CD4-positive, CD25-positive, alpha-beta regulatory T cell (primary cell): ENCODE results near the gene PTGDR. TPM values are rescaled to one million over a fixed set of nuclear protein-coding genes. Genes with fewer than 3 reads are reported as not detected.

ENCODE experiments used
- ATAC-seq, 2 donors: fragments of 150-1000 bp; cut with Tn5 transposase; one replicate each; pipeline ENCODE4 v1.10.0; 2021; ENCODE audit warnings: low read depth in 2 of 2, moderate number of reproducible peaks in 2 of 2, moderate library complexity in 1 of 2
- DNase-seq, 3 donors: peaks; one replicate each; pipeline versions ENCODE4 v3.0.0 to v3.0.0-alpha.2; 2012 to 2022; ENCODE audit warnings: mixed read lengths in 1 of 3
- H3K27ac ChIP-seq: one replicate; pipeline ENCODE4 v1.7.0; 2013; ENCODE audit warnings: mild to moderate bottlenecking, low read length; ENCODE audit not compliant: insufficient read depth, poor library complexity, severe bottlenecking
- H3K27me3 ChIP-seq: one replicate; pipeline ENCODE4 v1.7.0; 2013; ENCODE audit warnings: low read length; ENCODE audit not compliant: control insufficient read depth, insufficient read depth
- H3K36me3 ChIP-seq: one replicate; pipeline ENCODE4 v1.7.0; 2013; ENCODE audit warnings: mild to moderate bottlenecking, low read length, moderate library complexity; ENCODE audit not compliant: control insufficient read depth, insufficient read depth
- H3K4me1 ChIP-seq: 2 replicates; pipeline ENCODE4 v1.7.0; 2013; ENCODE audit warnings: mild to moderate bottlenecking, low read length; ENCODE audit not compliant: insufficient read depth, control insufficient read depth, poor library complexity, severe bottlenecking
- H3K4me3 ChIP-seq: one replicate; pipeline ENCODE4 v1.7.0; 2013; ENCODE audit warnings: low read depth, mild to moderate bottlenecking, low read length, moderate library complexity
- H3K9me3 ChIP-seq, 2 experiments: 1 replicate in 1 of 2; 2 replicates in 1 of 2; pipeline ENCODE4 v1.7.0; 2013; ENCODE audit warnings: low read length in 2 of 2, mild to moderate bottlenecking in 1 of 2, moderate library complexity in 1 of 2; ENCODE audit not compliant: control insufficient read depth in 2 of 2
- H3K27ac Mint-ChIP-seq, 3 donors: one replicate each; pipeline ENCODE4 v1.8.0; 2020 to 2022; ENCODE audit warnings: mild to moderate bottlenecking in 3 of 3, mixed read lengths in 3 of 3, moderate library complexity in 2 of 3
- H3K27me3 Mint-ChIP-seq: one replicate; pipeline ENCODE4 v1.8.0; 2022; ENCODE audit warnings: mild to moderate bottlenecking, mixed read lengths
- H3K36me3 Mint-ChIP-seq: one replicate; pipeline ENCODE4 v1.8.0; 2020; ENCODE audit warnings: mixed read lengths
- H3K4me1 Mint-ChIP-seq, 4 donors: one replicate each; pipeline ENCODE4 v1.8.0; 2020 to 2022; ENCODE audit warnings: mixed read lengths in 4 of 4, mild to moderate bottlenecking in 1 of 4
- H3K4me3 Mint-ChIP-seq, 4 donors: one replicate each; pipeline ENCODE4 v1.8.0; 2020 to 2022; ENCODE audit warnings: mild to moderate bottlenecking in 4 of 4, mixed read lengths in 4 of 4, moderate library complexity in 3 of 4
- H3K9me3 Mint-ChIP-seq, 7 donors: one replicate each; pipeline ENCODE4 v1.8.0; 2020 to 2022; ENCODE audit warnings: mixed read lengths in 7 of 7, mild to moderate bottlenecking in 3 of 7, moderate library complexity in 2 of 7
- polyA plus RNA-seq, 4 donors: library from polyadenylated mRNA; unstranded; fragments of 300-500 nt; fragmentation: Illumina TruSeq; gene quantifications; one replicate each; pipeline ENCODE4 v1.2.3, GENCODE V29; 2021
- total RNA-seq: library from RNA; stranded (reverse); gene quantifications from one replicate; pipeline ENCODE4 v1.2.3, GENCODE V29; 2022

The PTGDR gene
- total and polyA plus RNA-seq, 5 donors from 2014 or later = 0.07 to 0.22 (median 0.12) TPM; not detected in 2

DNA sequence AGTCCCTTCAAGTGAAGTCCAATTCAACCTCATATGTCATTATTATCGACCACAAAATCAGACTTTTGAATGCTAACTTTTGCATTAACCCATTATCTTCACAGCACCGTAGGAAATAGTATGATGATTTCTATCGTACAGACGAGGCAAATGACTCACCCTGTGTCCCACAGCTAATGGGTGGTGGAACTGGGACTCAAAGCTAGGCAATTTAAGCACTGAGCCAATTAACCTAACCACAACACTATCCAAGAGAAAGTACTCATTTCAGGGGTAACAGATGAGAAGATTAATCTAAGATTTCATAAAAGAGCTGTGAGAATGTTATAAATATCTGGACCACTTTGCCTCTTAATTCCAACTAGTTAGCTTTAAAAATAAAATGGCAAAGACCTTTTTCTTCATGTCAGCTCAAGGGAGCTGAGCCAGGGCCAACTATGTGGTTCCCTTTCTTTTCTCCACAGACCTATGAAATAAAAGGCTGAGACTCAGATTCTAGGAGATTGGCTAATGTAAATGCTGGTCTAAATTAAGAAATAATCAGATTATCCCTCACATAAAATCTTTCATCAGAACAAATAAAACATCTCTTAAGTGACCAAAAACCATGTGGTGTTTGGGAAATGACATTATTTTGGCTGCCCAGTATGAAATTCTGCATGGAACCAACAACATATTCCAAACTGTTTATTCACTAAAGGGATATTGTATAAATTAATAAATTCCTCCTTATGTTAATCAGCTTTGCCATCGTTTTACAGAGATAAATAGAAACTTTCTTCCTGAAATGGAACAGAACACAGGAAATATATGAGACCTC, 51.5 kb downstream of the PTGDR start:
- DNase-seq (peak in 1 of 3 donors; percentile 14), ATAC-seq (no peak)
- H3K36me3 Mint-ChIP-seq = peaks cover 37% of the 10 kb centered on the region
- peak overlapping the region; percentile 64 to 100 (median 80) for H3K4me3 Mint-ChIP-seq
- H3K27me3 Mint-ChIP-seq = peaks cover 15% of the 10 kb centered on the region
- peaks cover 44% of the 10 kb centered on the region for H3K4me1 ChIP-seq
- peaks cover 6 to 15% of the 10 kb centered on the region in 2 experiments for H3K9me3 ChIP-seq
- peak overlapping the region; percentile 49 for H3K27ac ChIP-seq
- H3K4me1 Mint-ChIP-seq = peaks cover 9 to 76% (median 39%) of the 10 kb centered on the region in 4 donors
- H3K9me3 Mint-ChIP-seq = peaks cover 0 to 24% (median 8%) of the 10 kb centered on the region in 7 donors
- H3K36me3 ChIP-seq = peaks cover 23% of the 10 kb centered on the region
- peak overlapping the region; percentile 2 to 88 (median 87) for H3K27ac Mint-ChIP-seq
- H3K27me3 ChIP-seq = no peaks in the 10 kb centered on the region
- peak overlapping the region; percentile 96 for H3K4me3 ChIP-seq

DNA sequence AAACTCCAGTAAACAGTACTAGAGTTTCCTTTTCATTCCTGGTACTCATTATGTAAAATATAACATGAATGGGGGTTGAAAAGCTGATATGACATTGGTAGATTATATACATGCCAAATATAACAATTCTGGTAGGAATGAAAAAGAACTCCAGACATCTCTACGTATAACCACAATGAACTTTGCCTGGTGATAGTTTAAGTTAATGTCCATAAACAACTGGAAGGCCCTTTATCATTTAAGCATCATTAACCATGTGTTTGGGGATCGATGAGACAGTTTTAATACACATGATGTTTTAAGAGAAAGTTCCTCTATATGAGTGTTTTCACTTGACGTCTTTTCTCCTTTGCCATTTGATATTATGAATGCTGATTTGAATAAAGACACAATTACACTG, 52.4 kb downstream of the PTGDR start:
- Mint-ChIP-seq H3K36me3 (peaks cover 37% of the 10 kb centered on the region), H3K4me3 (peak overlapping the region; percentile 11 to 85 (median 69)), H3K27me3 (peaks cover 12% of the 10 kb centered on the region), H3K9me3 (peaks cover 0 to 24% (median 8%) of the 10 kb centered on the region in 7 donors), H3K27ac (peak overlapping the region in 2 of 3 donors; percentile 58 to 87), H3K4me1 (peaks cover 18 to 81% (median 45%) of the 10 kb centered on the region in 4 donors)
- Histone ChIP-seq H3K27me3 (no peaks in the 10 kb centered on the region), H3K36me3 (peaks cover 24% of the 10 kb centered on the region), H3K27ac (no peak overlapping the region), H3K9me3 (peaks cover 6 to 15% of the 10 kb centered on the region in 2 experiments), H3K4me1 (peaks cover 37% of the 10 kb centered on the region), H3K4me3 (peak overlapping the region; percentile 96)
- no peak for ATAC-seq
- no peak for DNase-seq

DNA sequence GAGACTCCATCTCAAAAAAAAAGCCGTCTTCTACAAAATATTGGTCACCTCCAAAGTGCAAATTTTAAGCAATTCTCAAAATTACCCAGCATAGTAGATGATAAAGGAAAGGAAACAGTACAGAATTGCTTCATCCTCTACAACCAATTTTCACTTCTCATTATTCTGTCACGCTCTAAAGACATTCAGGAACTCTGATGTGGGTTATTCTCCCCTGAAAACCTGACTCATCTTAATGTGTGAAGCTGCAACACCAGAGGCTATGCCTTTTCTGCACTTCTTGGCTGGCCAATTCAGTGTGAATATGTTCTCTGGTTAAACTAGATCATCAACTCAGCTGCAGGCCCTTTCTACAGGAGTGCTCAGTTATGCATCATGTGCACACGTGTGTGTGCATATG, 57.6 kb downstream of the PTGDR start:
- Histone ChIP-seq H3K9me3 (peaks cover 6 to 15% of the 10 kb centered on the region in 2 experiments), H3K36me3 (peaks cover 41% of the 10 kb centered on the region), H3K4me1 (peaks cover 27% of the 10 kb centered on the region), H3K4me3 (no peak overlapping the region), H3K27ac (no peak overlapping the region), H3K27me3 (no peaks in the 10 kb centered on the region)
- DNase-seq = peak in 1 of 3 donors; percentile 57
- H3K9me3 Mint-ChIP-seq = peaks cover 0 to 19% (median 8%) of the 10 kb centered on the region in 7 donors
- ATAC-seq = peak; percentile 83 to 84
- peaks cover 61% of the 10 kb centered on the region for H3K36me3 Mint-ChIP-seq
- H3K4me3 Mint-ChIP-seq = peak overlapping the region in 2 of 4 donors; percentile 48 to 52
- H3K4me1 Mint-ChIP-seq = peaks cover 34 to 78% (median 58%) of the 10 kb centered on the region in 4 donors
- H3K27ac Mint-ChIP-seq = peak overlapping the region in 1 of 3 donors; percentile 10
- no peaks in the 10 kb centered on the region for H3K27me3 Mint-ChIP-seq

DNA sequence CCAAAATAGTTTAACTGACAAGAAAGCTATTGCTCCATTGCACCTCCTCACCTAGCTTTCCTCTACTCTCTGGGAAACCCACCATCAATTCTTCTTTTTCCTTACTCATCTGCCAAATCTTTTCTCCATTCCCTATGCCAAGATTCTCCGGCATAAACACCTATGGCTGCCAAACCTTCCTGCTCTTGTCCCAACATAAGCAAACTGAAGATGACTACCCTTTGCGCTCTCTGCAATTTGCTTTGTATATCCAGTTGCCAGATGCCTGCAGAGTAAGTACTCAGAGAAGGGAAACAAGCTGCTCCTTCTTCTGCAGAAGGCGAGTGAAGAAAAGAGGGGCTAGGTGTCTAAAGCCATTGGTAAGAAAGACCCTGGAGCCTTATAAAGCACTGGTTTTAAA, 58.1 kb downstream of the PTGDR start:
- Histone ChIP-seq H3K27ac (no peak overlapping the region), H3K27me3 (no peaks in the 10 kb centered on the region), H3K9me3 (peaks cover 6 to 15% of the 10 kb centered on the region in 2 experiments), H3K4me1 (peaks cover 27% of the 10 kb centered on the region), H3K36me3 (peaks cover 38% of the 10 kb centered on the region), H3K4me3 (peak overlapping the region; percentile 9)
- Mint-ChIP-seq H3K4me1 (peaks cover 34 to 78% (median 55%) of the 10 kb centered on the region in 4 donors), H3K4me3 (peak overlapping the region in 2 of 4 donors; percentile 48 to 52), H3K27me3 (no peaks in the 10 kb centered on the region), H3K27ac (peak overlapping the region in 1 of 3 donors; percentile 10), H3K9me3 (peaks cover 0 to 15% (median 8%) of the 10 kb centered on the region in 7 donors), H3K36me3 (peaks cover 62% of the 10 kb centered on the region)
- DNase-seq (no peak), ATAC-seq (no peak)

Other genes with a start within 250 kb of the PTGDR start
- gene NID2, start 198.6 kb upstream of the PTGDR start, total RNA-seq = not detected
- gene NID2, start 198.6 kb upstream of the PTGDR start, polyA plus RNA-seq = 1 to 10 TPM in 1 of 4 donors, under 1 TPM in 3; 0.35 to 1.1 (median 0.62) TPM
- gene PTGER2, start 46.6 kb downstream of the PTGDR start, total RNA-seq = 23.1 TPM
- 100 to 1,000 TPM in 1 of 4 donors, 10 to 100 TPM in 3; 56.7 to 138 (median 84.7) TPM for gene PTGER2, start 46.6 kb downstream of the PTGDR start, polyA plus RNA-seq